Activated CD4-positive, alpha-beta T cell treated with anti-CD3 and anti-CD28 coated beads, Interleukin-2, amount 10 ng/mL, durations not matched to agents 24 days and 14 days (primary cell): ENCODE results near the gene CYB561A3. TPM values are rescaled to one million over a fixed set of nuclear protein-coding genes. Genes with fewer than 3 reads are reported as not detected.

Experiments used
- DNase-seq: peaks from one replicate; pipeline ENCODE4 v3.0.0; 2022
- H3K27ac Mint-ChIP-seq: one replicate; pipeline ENCODE4 v1.8.0; 2022; ENCODE audit warnings: mild to moderate bottlenecking, mixed read lengths
- H3K27me3 Mint-ChIP-seq: one replicate; pipeline ENCODE4 v1.8.0; 2022; ENCODE audit warnings: mixed read lengths
- H3K36me3 Mint-ChIP-seq: one replicate; pipeline ENCODE4 v1.8.0; 2022; ENCODE audit warnings: low read depth, mild to moderate bottlenecking, mixed read lengths
- H3K4me1 Mint-ChIP-seq: one replicate; pipeline ENCODE4 v1.8.0; 2021; ENCODE audit warnings: mixed read lengths
- H3K4me3 Mint-ChIP-seq: one replicate; pipeline ENCODE4 v1.8.0; 2022; ENCODE audit warnings: mild to moderate bottlenecking, moderate library complexity, mixed read lengths
- H3K9me3 Mint-ChIP-seq: one replicate; pipeline ENCODE4 v1.8.0; 2021; ENCODE audit warnings: mixed read lengths
- intact Hi-C: fragments of 100-400 bp; cut with micrococcal nuclease; formaldehyde crosslinking; loops from one replicate; pipeline ENCODE4 v1.15.1; 2023
- total RNA-seq: library from RNA; stranded (reverse); gene quantifications from 2 replicates; pipeline ENCODE4 v1.2.3, GENCODE V29; 2022

Gene CYB561A3
- total RNA-seq, 1 donor from 2014 or later, result 35.1 TPM

GRCh38 chr11:61380884-61381283, 19.2 kb upstream of the CYB561A3 start:
- intact Hi-C loops, result no loop called here
- DNase-seq, result no peak
- H3K36me3 Mint-ChIP-seq, result peaks cover 10% of the 10 kb centered on the region
- no peaks in the 10 kb centered on the region for H3K27me3 Mint-ChIP-seq
- H3K27ac Mint-ChIP-seq, result no peak overlapping the region
- H3K9me3 Mint-ChIP-seq, result no peaks in the 10 kb centered on the region
- H3K4me3 Mint-ChIP-seq, result no peak overlapping the region
- H3K4me1 Mint-ChIP-seq, result peaks cover 6% of the 10 kb centered on the region

- intact Hi-C loops, result no loop called here
- Mint-ChIP-seq H3K27me3 (no peaks in the 10 kb centered on the region), H3K4me3 (no peak overlapping the region)
Observed at GRCh38 chr11:61378713-61379313, 17.1 kb upstream of the CYB561A3 start.

GRCh38 chr11:61377461-61378160, 15.9 kb upstream of the CYB561A3 start:
- H3K27ac Mint-ChIP-seq, result no peak overlapping the region
- intact Hi-C loops, result no loop called here

More at GRCh38 chr11:61378713-61379313, 17.1 kb upstream of the CYB561A3 start:
- H3K36me3 Mint-ChIP-seq, result peaks cover 21% of the 10 kb centered on the region
- H3K27ac Mint-ChIP-seq, result no peak overlapping the region
- H3K9me3 Mint-ChIP-seq, result no peaks in the 10 kb centered on the region
- peaks cover 1% of the 10 kb centered on the region for H3K4me1 Mint-ChIP-seq
- no peak for DNase-seq

GRCh38 chr11:61375761-61376108, 14.1 kb upstream of the CYB561A3 start:
- no peaks in the 10 kb centered on the region for H3K9me3 Mint-ChIP-seq
- DNase-seq, result no peak
- H3K4me1 Mint-ChIP-seq, result no peaks in the 10 kb centered on the region
- H3K36me3 Mint-ChIP-seq, result peaks cover 38% of the 10 kb centered on the region
- no peak overlapping the region for H3K27ac Mint-ChIP-seq
- no peak overlapping the region for H3K4me3 Mint-ChIP-seq
- intact Hi-C loops, result no loop called here
- no peaks in the 10 kb centered on the region for H3K27me3 Mint-ChIP-seq

More at GRCh38 chr11:61377461-61378160, 15.9 kb upstream of the CYB561A3 start:
- DNase-seq, result no peak
- H3K36me3 Mint-ChIP-seq, result peaks cover 24% of the 10 kb centered on the region
- H3K4me1 Mint-ChIP-seq, result peaks cover 1% of the 10 kb centered on the region
- no peak overlapping the region for H3K4me3 Mint-ChIP-seq
- H3K27me3 Mint-ChIP-seq, result no peaks in the 10 kb centered on the region
- H3K9me3 Mint-ChIP-seq, result no peaks in the 10 kb centered on the region

GRCh38 chr11:61372659-61373420, 11.2 kb upstream of the CYB561A3 start:
- Mint-ChIP-seq H3K36me3 (peaks cover 65% of the 10 kb centered on the region), H3K4me3 (no peak overlapping the region), H3K4me1 (peaks cover 9% of the 10 kb centered on the region), H3K9me3 (no peaks in the 10 kb centered on the region), H3K27ac (no peak overlapping the region), H3K27me3 (no peaks in the 10 kb centered on the region)
- DNase-seq, result no peak
- intact Hi-C loops, result no loop called here

GRCh38 chr11:61370349-61371005, 8.8 kb upstream of the CYB561A3 start:
- H3K27me3 Mint-ChIP-seq, result no peaks in the 10 kb centered on the region
- no peaks in the 10 kb centered on the region for H3K9me3 Mint-ChIP-seq
- H3K4me3 Mint-ChIP-seq, result no peak overlapping the region
- H3K4me1 Mint-ChIP-seq, result peaks cover 9% of the 10 kb centered on the region
- peaks cover 69% of the 10 kb centered on the region for H3K36me3 Mint-ChIP-seq
- intact Hi-C loops, result no loop called here
- peak overlapping the region; percentile 1 for H3K27ac Mint-ChIP-seq
- no peak for DNase-seq

- Mint-ChIP-seq H3K27ac (no peak overlapping the region), H3K9me3 (no peaks in the 10 kb centered on the region), H3K4me3 (no peak overlapping the region), H3K4me1 (peaks cover 9% of the 10 kb centered on the region), H3K36me3 (peaks cover 68% of the 10 kb centered on the region), H3K27me3 (no peaks in the 10 kb centered on the region)
- intact Hi-C loops, result loop anchor here (10.0 kb wide), 1 partner anchor 425 kb away; the partner anchor contains the start of genes FEN1 and TMEM258
- DNase-seq, result no peak
Observed at GRCh38 chr11:61369372-61370348, 8.0 kb upstream of the CYB561A3 start.

- H3K36me3 Mint-ChIP-seq, result peaks cover 67% of the 10 kb centered on the region
- no peak overlapping the region for H3K4me3 Mint-ChIP-seq
- no peak for DNase-seq
- H3K9me3 Mint-ChIP-seq, result no peaks in the 10 kb centered on the region
- no peak overlapping the region for H3K27ac Mint-ChIP-seq
- peaks cover 11% of the 10 kb centered on the region for H3K4me1 Mint-ChIP-seq
- no peaks in the 10 kb centered on the region for H3K27me3 Mint-ChIP-seq
- intact Hi-C loops, result loop anchor here (10.0 kb wide), 1 partner anchor 426 kb away; the partner anchor contains the start of genes FEN1 and TMEM258
Observed at GRCh38 chr11:61368646-61369045, 7.0 kb upstream of the CYB561A3 start.

GRCh38 chr11:61367406-61367805, 5.7 kb upstream of the CYB561A3 start:
- Mint-ChIP-seq H3K27me3 (no peaks in the 10 kb centered on the region), H3K27ac (no peak overlapping the region), H3K4me3 (no peak overlapping the region), H3K36me3 (peaks cover 68% of the 10 kb centered on the region), H3K4me1 (peaks cover 20% of the 10 kb centered on the region), H3K9me3 (no peaks in the 10 kb centered on the region)
- intact Hi-C loops, result loop anchor here (10.0 kb wide), 1 partner anchor 427 kb away; the partner anchor contains the start of genes FEN1 and TMEM258
- no peak for DNase-seq

GRCh38 chr11:61364012-61364675, 2.5 kb upstream of the CYB561A3 start:
- Mint-ChIP-seq H3K4me3 (peak overlapping the region; percentile 96), H3K9me3 (no peaks in the 10 kb centered on the region), H3K27ac (peak overlapping the region; percentile 75), H3K4me1 (peaks cover 22% of the 10 kb centered on the region), H3K27me3 (no peaks in the 10 kb centered on the region), H3K36me3 (peaks cover 43% of the 10 kb centered on the region)
- intact Hi-C loops, result loop anchor here (10.0 kb wide), 1 partner anchor 431 kb away; the partner anchor contains the start of genes FEN1 and TMEM258
- DNase-seq, result no peak

GRCh38 chr11:61362542-61362875, 827 bp upstream of the CYB561A3 start:
- Mint-ChIP-seq H3K4me1 (peaks cover 23% of the 10 kb centered on the region), H3K4me3 (peak overlapping the region; percentile 96), H3K9me3 (no peaks in the 10 kb centered on the region), H3K36me3 (peaks cover 30% of the 10 kb centered on the region), H3K27me3 (no peaks in the 10 kb centered on the region), H3K27ac (peak overlapping the region; percentile 95)
- intact Hi-C loops, result loop anchor here (1.0 to 10.0 kb wide), 5 partner anchors 23 to 432 kb away; partner anchors contain the start of genes CPSF7, DDB1, FEN1 and TKFC
- DNase-seq, result peak; percentile 81

- peak overlapping the region; percentile 95 for H3K27ac Mint-ChIP-seq
Observed at GRCh38 chr11:61361237-61361740, 393 bp downstream of the CYB561A3 start.

More at GRCh38 chr11:61361237-61361740, 393 bp downstream of the CYB561A3 start:
- Mint-ChIP-seq H3K4me3 (peak overlapping the region; percentile 96), H3K36me3 (peaks cover 20% of the 10 kb centered on the region), H3K9me3 (no peaks in the 10 kb centered on the region), H3K27me3 (no peaks in the 10 kb centered on the region), H3K4me1 (peaks cover 28% of the 10 kb centered on the region)
- intact Hi-C loops, result loop anchor here (1.0 to 10.0 kb wide), 2 partner anchors 67 to 434 kb away; partner anchors contain the start of genes FEN1 and TMEM258
- DNase-seq, result no peak
